ENCODE measurements around the gene RAD54L.

- TF ChIP-seq CTCF (IDR thresholded peaks at IDR 0.05 in 2 of 3, conservative IDR thresholded peaks at IDR 0.05 in 1 of 3; ENCODE audit: control insufficient read depth in 2 of 3, extremely low read depth in 1 of 3, insufficient read depth in 1 of 3, low read depth in 3 of 3, low read length in 3 of 3) (no peak), NFYA (IDR thresholded peaks at IDR 0.05; ENCODE audit: borderline replicate concordance, low read depth, low read length) (no peak), POLR2A (IDR thresholded peaks at IDR 0.05; ENCODE audit: low read depth, low read length) (no peak), SP1 (IDR thresholded peaks at IDR 0.05; ENCODE audit: low read depth, low read length) (no peak), POLR2AphosphoS5 (IDR thresholded peaks at IDR 0.05; ENCODE audit: low read length) (no peak)
These were observed 15.6 kb downstream of the RAD54L start for GRCh38 chr1:46263146-46263545.

Measured in GM12878 (cell line).